PC-9 (cell line): Measurements from ENCODE around the gene OR2F2. TPM values are rescaled to one million over a fixed set of nuclear protein-coding genes. Genes with fewer than 3 reads are reported as not detected.

Source experiments
- BruUV-seq: library from RNA; stranded (reverse); fragments of 400-500 nt; replicated peaks from 2 replicates; lab custom pipeline; 2021; lab: Mats Ljungman, UMichigan
- CTCF ChIA-PET: fragments of 300-600 bp; sonication (Branson Sonifier 250); formaldehyde crosslinking; loops from one replicate; lab custom pipeline; 2022; ENCODE audit warnings: antibody characterized with exemption; lab: Charles Lee
- POLR2A ChIA-PET: fragments of 300-600 bp; sonication (Branson Sonifier 250); formaldehyde crosslinking; loops from one replicate; lab custom pipeline; 2022; ENCODE audit warnings: antibody characterized with exemption; ENCODE audit not compliant: unreplicated experiment; lab: Charles Lee
- DNase-seq, 2 experiments: peaks; one replicate each; pipeline versions ENCODE4 v3.0.0 to v3.0.0-alpha.2; 2015 to 2022; ENCODE audit warnings: mixed read lengths in 1 of 2
- H2AFZ ChIP-seq: fragments of 200-600 bp; sonication (generic); 2 replicates; pipeline ENCODE4 v1.8.1; 2017; ENCODE audit warnings: antibody characterized with exemption
- H3F3A ChIP-seq: fragments of 200-600 bp; sonication (generic); 2 replicates; pipeline ENCODE4 v1.8.1; 2017; ENCODE audit warnings: antibody characterized with exemption, mild to moderate bottlenecking, low read depth; ENCODE audit not compliant: insufficient read depth
- H3K27ac ChIP-seq: fragments of 200-600 bp; sonication (generic); 2 replicates; pipeline ENCODE4 v1.6.1; 2016; ENCODE audit warnings: mixed run types
- H3K27me3 ChIP-seq: fragments of 200-600 bp; sonication (generic); 2 replicates; pipeline ENCODE4 v1.6.1; 2016; ENCODE audit warnings: low read depth, mixed run types; ENCODE audit not compliant: insufficient read depth
- H3K36me3 ChIP-seq: fragments of 200-600 bp; sonication (generic); 2 replicates; pipeline ENCODE4 v1.6.1; 2016; ENCODE audit warnings: low read depth, mixed run types
- H3K4me1 ChIP-seq: fragments of 200-600 bp; sonication (generic); replicated peaks from 2 replicates; pipeline ENCODE4 v1.6.1; 2016; ENCODE audit warnings: mixed run types; ENCODE audit not compliant: insufficient read depth
- H3K4me2 ChIP-seq: fragments of 200-600 bp; sonication (generic); 2 replicates; pipeline ENCODE4 v1.6.1; 2017; ENCODE audit warnings: mixed run types
- H3K4me3 ChIP-seq: fragments of 200-600 bp; sonication (generic); 2 replicates; pipeline ENCODE4 v1.6.1; 2016; ENCODE audit warnings: mixed run types
- H3K79me2 ChIP-seq: fragments of 200-600 bp; sonication (generic); 2 replicates; pipeline ENCODE4 v1.6.1; 2017; ENCODE audit warnings: low read depth, mixed run types
- H3K9me2 ChIP-seq: fragments of 200-600 bp; sonication (generic); 2 replicates; pipeline ENCODE4 v1.8.1; 2017; ENCODE audit warnings: mild to moderate bottlenecking; ENCODE audit not compliant: insufficient read depth
- H3K9me3 ChIP-seq: fragments of 200-600 bp; sonication (generic); 2 replicates; pipeline ENCODE4 v1.8.1; 2016; ENCODE audit warnings: low read depth; ENCODE audit not compliant: insufficient read depth
- H4K20me1 ChIP-seq: fragments of 200-600 bp; sonication (generic); 2 replicates; pipeline ENCODE4 v1.8.1; 2017; ENCODE audit not compliant: insufficient read depth
- EZH2 ChIP-seq: fragments of 200-600 bp; sonication (generic); IDR thresholded peaks from 2 replicates; pipeline ENCODE4 v1.8.0; 2017; ENCODE audit warnings: antibody characterized with exemption, low read depth
- intact Hi-C: fragments of 100-400 bp; cut with micrococcal nuclease; formaldehyde crosslinking; loops from one replicate; pipeline ENCODE4 v1.10.0; 2022; ENCODE audit not compliant: unreplicated experiment
- total RNA-seq: library from RNA; stranded (reverse); gene quantifications from 2 replicates; pipeline ENCODE4 v1.2.3, GENCODE V29; 2021
- TF ChIP-seq, protein P1 (sequence below): fragments of 200-600 bp; sonication (generic); conservative IDR thresholded peaks from 2 replicates; pipeline ENCODE4 v1.6.1; 2017; ENCODE audit warnings: mixed run types, antibody characterized with exemption, mild to moderate bottlenecking, moderate library complexity

The OR2F2 gene
- total RNA-seq, 1 experiment from 2014 or later: not detected

DNA sequence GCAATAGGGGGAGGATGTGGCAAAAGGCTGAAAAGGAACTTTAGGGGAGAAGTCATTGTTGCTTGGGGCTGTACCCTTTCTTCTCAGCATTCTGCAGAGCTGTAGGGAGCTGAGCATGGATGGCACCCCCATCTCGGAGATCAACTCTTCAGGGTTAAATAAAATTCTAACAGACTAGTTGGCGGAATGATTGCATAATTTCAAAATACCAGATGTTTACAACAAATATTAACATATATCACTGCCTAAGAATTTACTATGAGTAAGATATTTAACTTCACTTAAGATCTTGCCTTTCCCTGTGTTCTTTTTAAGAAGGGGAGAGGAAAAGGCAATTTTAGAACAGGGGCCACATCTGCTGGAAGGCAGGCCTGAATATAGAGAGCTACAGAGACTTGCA is 19.1 kb downstream of the OR2F2 start:
- TF ChIP-seq, protein P1, sequence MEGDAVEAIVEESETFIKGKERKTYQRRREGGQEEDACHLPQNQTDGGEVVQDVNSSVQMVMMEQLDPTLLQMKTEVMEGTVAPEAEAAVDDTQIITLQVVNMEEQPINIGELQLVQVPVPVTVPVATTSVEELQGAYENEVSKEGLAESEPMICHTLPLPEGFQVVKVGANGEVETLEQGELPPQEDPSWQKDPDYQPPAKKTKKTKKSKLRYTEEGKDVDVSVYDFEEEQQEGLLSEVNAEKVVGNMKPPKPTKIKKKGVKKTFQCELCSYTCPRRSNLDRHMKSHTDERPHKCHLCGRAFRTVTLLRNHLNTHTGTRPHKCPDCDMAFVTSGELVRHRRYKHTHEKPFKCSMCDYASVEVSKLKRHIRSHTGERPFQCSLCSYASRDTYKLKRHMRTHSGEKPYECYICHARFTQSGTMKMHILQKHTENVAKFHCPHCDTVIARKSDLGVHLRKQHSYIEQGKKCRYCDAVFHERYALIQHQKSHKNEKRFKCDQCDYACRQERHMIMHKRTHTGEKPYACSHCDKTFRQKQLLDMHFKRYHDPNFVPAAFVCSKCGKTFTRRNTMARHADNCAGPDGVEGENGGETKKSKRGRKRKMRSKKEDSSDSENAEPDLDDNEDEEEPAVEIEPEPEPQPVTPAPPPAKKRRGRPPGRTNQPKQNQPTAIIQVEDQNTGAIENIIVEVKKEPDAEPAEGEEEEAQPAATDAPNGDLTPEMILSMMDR: no peak
- TF ChIP-seq EZH2: no peak

DNA sequence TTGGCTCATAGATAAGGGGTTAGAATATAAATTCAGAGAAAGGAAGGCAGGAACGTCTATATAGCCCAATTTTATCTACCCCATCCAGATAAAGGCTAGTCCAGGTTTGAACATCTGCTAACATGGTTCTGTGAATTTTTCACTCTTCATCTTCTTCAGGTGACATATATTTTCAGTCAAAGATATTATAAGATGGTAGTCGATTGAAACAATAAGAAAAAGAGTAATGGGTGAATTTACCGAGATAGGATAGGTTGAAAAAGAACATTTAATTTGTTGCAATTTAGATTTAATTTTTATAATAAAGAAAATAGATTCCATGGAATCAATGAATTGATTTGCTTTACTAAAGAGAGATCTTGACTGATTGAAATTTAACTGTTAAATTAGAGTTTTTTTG is 19.5 kb downstream of the OR2F2 start, which contains the start of gene OR2F1:
Gene OR2F1 (plus strand): TSS at position 301 of the 400 bp plus-strand sequence. CDS start 5,127 bp downstream, outside the sequence.
- intact Hi-C loops: no loop called here
- ChIA-PET POLR2A (no interaction called here), CTCF (no interaction called here)
- H3K9me2 ChIP-seq: no peaks in the 10 kb centered on the region
- no peak for DNase-seq
- no peaks in the 10 kb centered on the region for H4K20me1 ChIP-seq
- H3K79me2 ChIP-seq: no peaks in the 10 kb centered on the region
- H3K9me3 ChIP-seq: no peaks in the 10 kb centered on the region
- H3K36me3 ChIP-seq: no peaks in the 10 kb centered on the region
- H3K4me1 ChIP-seq: no peaks in the 10 kb centered on the region
- no peak for TF ChIP-seq EZH2
- TF ChIP-seq, protein P1: no peak
- no peak within 1 kb of the TSS for H3K27ac ChIP-seq
- H3K4me3 ChIP-seq: no peak within 1 kb of the TSS
- H2AFZ ChIP-seq: no peak within 1 kb of the TSS
- no peaks in the 10 kb centered on the region for H3K27me3 ChIP-seq
- no TSS peak for BruUV-seq
- H3K4me2 ChIP-seq: no peak within 1 kb of the TSS
- H3F3A ChIP-seq: no peaks in the 10 kb centered on the region

More for the DNA sequence above, 19.1 kb downstream of the OR2F2 start:
- ChIA-PET POLR2A (no interaction called here), CTCF (no interaction called here)
- Histone ChIP-seq H3K27ac (no peak overlapping the region), H3K27me3 (no peaks in the 10 kb centered on the region), H3K4me3 (no peak overlapping the region), H3K9me2 (no peaks in the 10 kb centered on the region), H4K20me1 (no peaks in the 10 kb centered on the region), H3K9me3 (no peaks in the 10 kb centered on the region), H3K4me1 (no peaks in the 10 kb centered on the region), H3F3A (no peaks in the 10 kb centered on the region), H3K79me2 (no peaks in the 10 kb centered on the region), H2AFZ (no peak overlapping the region), H3K36me3 (no peaks in the 10 kb centered on the region), H3K4me2 (no peak overlapping the region)
- DNase-seq: no peak
- intact Hi-C loops: no loop called here
- no TSS peak for BruUV-seq

GRCh38 chr7:143958781-143959180 is 23.7 kb downstream of the OR2F2 start:
- no peaks in the 10 kb centered on the region for H3K9me3 ChIP-seq
- no peaks in the 10 kb centered on the region for H3K4me1 ChIP-seq
- H3K27me3 ChIP-seq: no peaks in the 10 kb centered on the region
- no peak overlapping the region for H3K4me3 ChIP-seq
- H3K79me2 ChIP-seq: no peaks in the 10 kb centered on the region
- BruUV-seq: no TSS peak
- H2AFZ ChIP-seq: no peak overlapping the region
- ChIA-PET POLR2A (no interaction called here), CTCF (no interaction called here)
- DNase-seq: no peak
- H3K4me2 ChIP-seq: no peak overlapping the region
- no peaks in the 10 kb centered on the region for H3K36me3 ChIP-seq
- intact Hi-C loops: no loop called here
- no peaks in the 10 kb centered on the region for H3K9me2 ChIP-seq
- H3K27ac ChIP-seq: no peak overlapping the region
- H3F3A ChIP-seq: no peaks in the 10 kb centered on the region
- H4K20me1 ChIP-seq: no peaks in the 10 kb centered on the region
- TF ChIP-seq, protein P1: no peak
